GM21717 (cell line): Measurements from ENCODE around the gene SBK2.
"Not testable (repeated sequence)": the region's sequence is repeated elsewhere in the genome, so short reads cannot be mapped to it uniquely, and the experiment has no call there.

ENCODE experiments used
- ATAC-seq: cut with Tn5 transposase; IDR thresholded peaks from one replicate; pipeline ENCODE4 v1.9.1; 2021; ENCODE audit warnings: mild to moderate bottlenecking, moderate library complexity; ENCODE audit not compliant: unreplicated experiment

SBK2 gene

GRCh38 chr19:55536366-55536765, 567 bp downstream of the SBK2 start:
- ATAC-seq, result no peak

GRCh38 chr19:55535965-55536350, 975 bp downstream of the SBK2 start:
- no peak for ATAC-seq

DNA sequence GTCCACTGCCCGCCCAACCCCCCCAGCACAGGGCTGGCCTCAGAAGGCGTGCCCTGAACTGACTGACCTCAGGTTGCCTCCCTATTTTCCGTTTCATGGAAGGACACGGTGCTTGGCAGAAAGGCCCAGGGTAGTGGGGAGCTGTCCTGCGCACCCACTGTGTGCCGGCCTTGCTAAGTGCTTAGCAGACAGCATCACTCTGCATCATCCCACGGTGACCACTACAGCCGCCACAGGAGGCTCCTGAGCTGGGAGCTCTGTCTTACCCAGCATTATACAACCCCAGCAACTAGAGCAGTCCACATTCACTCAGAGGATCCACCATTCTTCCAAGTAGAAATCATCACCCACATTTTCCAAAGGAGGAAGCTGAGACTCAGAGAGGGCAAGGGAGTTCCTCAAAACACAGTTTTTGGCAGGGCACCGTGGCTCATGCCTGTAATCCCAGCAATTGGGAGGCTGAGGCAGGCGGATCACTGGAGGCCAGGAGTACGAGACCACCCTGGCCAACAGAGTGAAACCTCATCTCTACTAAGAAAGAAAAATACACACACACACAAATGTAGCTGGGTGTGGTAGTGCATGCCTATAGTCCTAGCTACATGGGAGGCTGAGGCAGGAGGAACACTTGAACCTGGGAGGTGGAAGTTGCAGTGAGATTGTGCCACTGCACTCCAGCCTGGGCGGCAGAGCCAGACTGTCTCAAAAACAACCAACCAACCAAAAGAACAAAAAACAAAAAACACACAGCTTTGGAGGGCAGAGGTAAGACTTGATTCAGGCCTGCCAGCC, 1.6 kb downstream of the SBK2 start:
- ATAC-seq, result no peak

DNA sequence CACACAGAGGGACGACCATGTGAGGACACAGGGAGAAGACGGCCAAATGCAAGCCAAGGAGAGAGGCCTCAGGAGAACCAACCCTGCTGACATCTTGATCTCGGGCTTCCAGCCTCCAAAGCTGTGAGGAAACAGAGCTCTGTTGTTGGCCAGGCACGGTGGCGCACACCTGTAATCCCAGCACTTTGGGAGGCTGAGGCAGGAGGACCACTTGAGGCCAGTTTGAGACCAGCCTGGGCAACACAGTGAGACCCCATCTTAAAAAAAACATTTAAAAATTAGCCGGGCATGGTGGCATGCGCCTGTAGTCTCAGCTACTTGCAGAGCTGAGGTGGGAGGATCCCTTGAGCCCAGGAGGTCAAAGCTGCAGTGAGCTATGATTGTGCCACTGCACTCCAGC, 2.7 kb downstream of the SBK2 start:
- not testable (repeated sequence) for ATAC-seq

- no peak for ATAC-seq
Measured at GRCh38 chr19:55530996-55531395, 5.9 kb downstream of the SBK2 start.

DNA sequence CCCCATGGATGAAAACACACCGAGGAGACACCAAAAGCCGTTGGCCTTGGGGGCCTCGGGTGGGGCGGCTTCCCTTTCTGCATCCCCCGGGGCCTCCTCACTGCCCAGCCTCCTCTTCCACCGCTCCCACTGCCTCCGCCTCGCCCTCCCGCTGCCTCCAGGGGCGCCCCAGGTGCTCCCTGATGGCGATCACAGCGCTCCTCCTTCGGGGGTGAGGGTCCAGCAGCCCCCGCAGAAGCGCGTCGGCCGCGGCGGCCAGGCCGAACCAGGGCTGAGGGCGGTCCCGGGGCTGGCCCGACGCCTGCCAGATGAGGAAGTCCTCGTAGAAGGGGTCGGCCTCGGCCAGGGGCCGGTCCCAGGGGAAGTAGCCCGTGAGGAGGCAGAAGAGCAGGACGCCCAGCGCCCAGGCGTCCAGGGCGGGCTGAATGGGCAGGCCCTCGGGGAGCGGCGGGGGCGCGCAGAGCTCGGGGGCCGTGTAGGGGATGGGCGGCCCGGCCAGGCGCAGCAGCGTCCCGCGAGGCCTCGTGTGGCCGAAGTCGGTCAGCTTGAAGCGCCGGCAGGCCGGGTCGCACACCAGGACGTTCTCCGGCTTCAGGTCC, 7.2 kb downstream of the SBK2 start:
- no peak for ATAC-seq

GRCh38 chr19:55528030-55528803, 8.7 kb downstream of the SBK2 start:
- no peak for ATAC-seq

DNA sequence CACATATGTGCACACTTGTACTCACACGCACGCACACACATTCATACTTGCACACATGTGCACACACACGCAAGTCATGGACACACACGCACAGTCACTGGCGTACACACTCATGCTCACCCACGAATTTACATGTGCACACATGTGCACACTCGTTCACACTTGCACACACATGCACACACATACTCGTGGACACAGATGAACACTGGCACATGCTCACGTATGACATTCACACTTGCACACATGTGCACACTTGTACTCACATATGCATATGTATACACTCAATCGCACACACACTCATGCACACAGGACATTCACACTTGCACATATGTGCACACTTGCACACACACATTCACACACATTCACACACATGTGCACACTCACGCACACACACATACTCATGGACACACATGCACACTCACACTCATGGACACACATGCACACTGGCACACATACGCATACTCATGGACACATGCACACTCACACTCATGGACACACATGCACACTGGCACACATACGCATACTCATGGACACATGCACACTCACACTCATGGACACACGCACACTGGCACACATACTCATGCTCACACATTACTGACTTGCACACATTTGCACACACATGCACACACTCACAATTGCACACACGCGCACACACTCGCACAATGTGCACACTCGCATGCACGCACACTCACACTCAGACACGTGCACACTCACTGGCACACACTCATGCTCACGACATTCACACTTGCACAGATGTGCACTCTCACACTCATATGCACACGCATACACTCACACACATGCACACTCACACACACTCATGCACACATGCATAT, 9.5 kb downstream of the SBK2 start:
- ATAC-seq, result no peak

- ATAC-seq, result no peak
Measured at GRCh38 chr19:55526216-55527196, 10.4 kb downstream of the SBK2 start.

- ATAC-seq, result no peak
Measured at GRCh38 chr19:55525289-55526101, 11.4 kb downstream of the SBK2 start.

DNA sequence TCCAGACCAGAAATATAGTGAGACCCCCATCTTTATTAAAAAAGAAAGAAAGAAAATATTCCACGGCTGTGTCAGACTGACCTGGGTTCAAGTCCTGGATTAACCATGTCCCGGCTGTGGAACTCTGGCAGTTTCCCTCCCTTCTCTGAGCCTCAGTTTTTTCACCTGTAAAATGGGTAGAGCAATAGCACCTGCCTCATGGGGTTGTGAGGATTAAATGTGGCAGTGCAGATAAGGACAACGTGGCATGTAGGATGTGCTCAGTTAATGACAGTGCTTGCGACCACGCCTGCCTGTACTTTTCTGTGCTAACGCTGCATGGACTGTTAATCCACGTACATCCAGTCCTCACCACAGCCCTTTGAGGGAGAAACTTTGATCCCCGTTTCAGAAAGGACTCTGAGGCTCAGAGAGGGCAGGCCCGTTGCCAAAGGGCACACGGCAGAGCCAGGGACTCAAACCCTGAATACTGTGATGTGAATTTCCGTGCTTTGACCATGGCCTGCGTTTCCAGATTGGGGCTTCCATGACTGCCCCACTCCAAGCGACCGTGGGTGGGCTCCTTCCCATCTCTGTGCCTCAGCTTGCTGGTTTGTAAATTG, 16.1 kb downstream of the SBK2 start:
- ATAC-seq, result no peak

DNA sequence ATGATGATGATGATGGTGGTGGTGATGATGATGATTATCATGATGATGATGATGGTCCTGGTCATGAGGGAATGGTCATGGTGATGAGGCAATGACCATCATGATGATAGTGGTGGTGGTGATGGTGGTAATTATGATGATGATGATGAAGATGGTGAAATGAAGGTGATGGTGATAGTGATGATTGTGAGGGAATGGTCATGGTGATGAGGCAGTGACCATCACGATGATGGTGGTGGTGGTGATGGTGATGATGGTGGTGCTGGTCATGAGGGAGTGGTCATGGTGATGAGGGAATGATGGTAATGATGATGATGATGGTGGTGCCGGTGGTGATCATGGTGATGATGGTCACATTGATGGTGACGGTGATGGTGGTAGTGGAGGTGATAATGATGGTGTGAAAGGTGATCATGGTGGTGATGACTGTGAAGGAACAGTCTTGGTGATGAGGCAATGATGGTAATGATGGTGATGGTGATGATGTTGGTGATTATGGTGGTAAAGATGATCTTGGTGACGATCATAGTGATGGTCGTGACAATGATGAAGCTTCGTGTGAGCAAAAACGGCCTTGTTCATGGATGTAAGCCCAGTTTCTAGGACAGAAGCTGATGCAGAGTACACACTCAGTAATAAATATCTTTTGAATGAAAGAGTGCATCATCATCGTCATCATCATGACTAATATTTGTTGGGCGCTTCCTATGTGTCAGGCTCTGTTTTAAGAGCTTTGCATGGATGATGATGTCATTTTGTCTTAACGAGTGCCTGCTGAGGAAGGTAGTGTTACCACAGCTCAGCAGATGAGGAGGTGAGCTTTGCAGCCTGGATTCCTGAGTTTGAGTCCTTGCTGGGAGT, 17.3 kb downstream of the SBK2 start:
- ATAC-seq, result no peak

GRCh38 chr19:55516878-55517620, 19.9 kb downstream of the SBK2 start:
- ATAC-seq, result peak; percentile 89

DNA sequence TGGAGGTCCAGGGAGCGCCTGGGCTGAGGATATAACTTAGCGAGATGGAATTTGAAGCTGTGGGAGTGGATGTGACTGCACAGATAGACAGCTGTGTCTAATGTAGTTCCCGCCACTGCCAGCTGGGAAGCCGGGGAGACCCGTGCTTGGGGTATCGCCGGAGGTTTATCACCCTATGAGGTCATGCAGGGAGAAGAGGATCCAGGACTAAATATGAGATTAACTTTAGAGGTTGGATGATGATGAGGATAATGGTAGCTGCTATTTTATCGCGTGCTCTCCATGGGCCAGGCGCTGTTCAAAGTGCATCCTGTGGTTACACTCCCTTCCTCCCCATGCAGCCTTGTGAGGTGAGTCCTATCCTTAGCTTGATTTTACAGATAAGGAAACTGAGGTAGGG, 28.8 kb downstream of the SBK2 start:
- ATAC-seq, result no peak

- ATAC-seq, result no peak
Measured at GRCh38 chr19:55504981-55505380, 32.0 kb downstream of the SBK2 start.

GRCh38 chr19:55504252-55504603, 32.7 kb downstream of the SBK2 start:
- no peak for ATAC-seq
